Activated gamma-delta T cell treated with anti-CD3 and anti-CD28 coated beads, Interleukin-2, amount 50 U/mL, for 16 hours (primary cell): ENCODE data around the gene SF1.
A peak's percentile ranks its signal among the peaks of the same experiment; 100 is the strongest.

Experiments
- DNase-seq: peaks from one replicate; pipeline ENCODE4 v3.0.0-alpha.2; 2020; ENCODE audit warnings: low read depth

Gene SF1

GRCh38 chr11:64759722-64760719 lies 18.3 kb downstream of the SF1 start, which contains the start of gene PYGM:
TSS of gene PYGM (minus strand) at chr11:64759974. CDS start at chr11:64759898, 76 bp downstream.
- no peak for DNase-seq

- DNase-seq: no peak
Observed at GRCh38 chr11:64759131-64759721, 19.1 kb downstream of the SF1 start.

- no peak for DNase-seq
Observed at GRCh38 chr11:64758330-64759079, 19.8 kb downstream of the SF1 start.

GRCh38 chr11:64757549-64758329 lies 20.6 kb downstream of the SF1 start:
- DNase-seq: no peak

GRCh38 chr11:64755681-64756361 lies 22.5 kb downstream of the SF1 start:
- DNase-seq: no peak

- DNase-seq: no peak
Observed at GRCh38 chr11:64754919-64755662, 23.3 kb downstream of the SF1 start.

GRCh38 chr11:64754124-64754918 lies 24.0 kb downstream of the SF1 start:
- no peak for DNase-seq

- no peak for DNase-seq
Observed at GRCh38 chr11:64753380-64754123, 24.8 kb downstream of the SF1 start.

- DNase-seq: no peak
Observed at GRCh38 chr11:64753019-64753379, 25.3 kb downstream of the SF1 start.

GRCh38 chr11:64752175-64752970 lies 26.0 kb downstream of the SF1 start:
- no peak for DNase-seq

GRCh38 chr11:64751580-64751979 lies 26.8 kb downstream of the SF1 start:
- DNase-seq: no peak

- DNase-seq: no peak
Observed at GRCh38 chr11:64751136-64751535, 27.2 kb downstream of the SF1 start.

- DNase-seq: no peak
Observed at GRCh38 chr11:64750361-64751054, 27.8 kb downstream of the SF1 start.

- no peak for DNase-seq
Observed at GRCh38 chr11:64747961-64748665, 30.2 kb downstream of the SF1 start.

GRCh38 chr11:64746486-64746885 lies 31.9 kb downstream of the SF1 start:
- no peak for DNase-seq

- peak; percentile 71 for DNase-seq
Observed at GRCh38 chr11:64745521-64746328, 32.6 kb downstream of the SF1 start.
